T follicular helper cell (primary cell): ENCODE measurements around the gene CCDC85A.

Experiments
- DNase-seq: peaks from one replicate; pipeline ENCODE4 v3.0.0-alpha.2; 2020; ENCODE audit warnings: low read depth

The CCDC85A gene

DNA sequence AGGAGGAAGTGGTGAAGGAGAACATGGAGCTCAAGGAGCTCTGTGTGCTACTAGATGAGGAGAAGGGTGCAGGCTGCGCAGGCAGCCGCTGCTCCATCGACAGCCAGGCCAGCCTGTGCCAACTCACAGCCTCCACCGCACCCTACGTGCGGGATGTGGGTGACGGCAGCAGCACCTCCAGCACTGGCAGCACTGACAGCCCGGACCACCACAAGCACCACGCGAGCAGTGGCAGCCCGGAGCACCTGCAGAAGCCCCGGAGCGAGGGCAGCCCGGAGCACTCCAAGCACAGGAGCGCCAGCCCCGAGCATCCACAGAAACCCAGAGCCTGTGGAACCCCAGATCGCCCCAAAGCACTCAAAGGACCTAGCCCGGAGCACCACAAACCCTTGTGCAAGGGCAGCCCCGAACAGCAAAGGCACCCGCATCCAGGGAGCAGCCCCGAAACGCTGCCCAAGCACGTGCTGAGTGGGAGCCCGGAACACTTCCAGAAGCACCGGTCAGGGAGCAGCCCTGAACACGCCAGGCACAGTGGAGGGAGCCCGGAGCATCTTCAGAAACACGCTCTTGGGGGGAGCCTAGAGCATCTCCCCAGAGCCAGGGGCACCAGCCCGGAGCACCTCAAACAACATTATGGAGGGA lies 9.0 kb downstream of the CCDC85A start:
- DNase-seq: no peak

DNA sequence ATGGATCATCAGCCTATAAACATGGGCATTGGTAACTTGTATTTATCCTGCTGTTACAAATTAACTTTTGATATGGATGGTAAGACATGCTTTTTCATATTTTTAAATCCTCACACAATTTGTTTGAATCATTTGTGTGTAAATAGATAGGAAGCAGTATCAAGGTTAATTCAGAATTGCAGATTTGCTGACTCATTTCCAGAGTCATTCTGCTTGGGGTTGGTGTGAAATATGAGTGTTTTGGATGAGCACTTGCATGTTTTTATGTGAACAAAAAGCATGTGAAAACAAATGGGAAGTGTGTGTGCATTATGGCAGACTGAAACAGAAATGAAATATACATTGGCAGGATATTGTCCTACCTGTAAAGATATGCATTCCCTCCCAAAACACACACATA lies 11.8 kb downstream of the CCDC85A start:
- DNase-seq: no peak

DNA sequence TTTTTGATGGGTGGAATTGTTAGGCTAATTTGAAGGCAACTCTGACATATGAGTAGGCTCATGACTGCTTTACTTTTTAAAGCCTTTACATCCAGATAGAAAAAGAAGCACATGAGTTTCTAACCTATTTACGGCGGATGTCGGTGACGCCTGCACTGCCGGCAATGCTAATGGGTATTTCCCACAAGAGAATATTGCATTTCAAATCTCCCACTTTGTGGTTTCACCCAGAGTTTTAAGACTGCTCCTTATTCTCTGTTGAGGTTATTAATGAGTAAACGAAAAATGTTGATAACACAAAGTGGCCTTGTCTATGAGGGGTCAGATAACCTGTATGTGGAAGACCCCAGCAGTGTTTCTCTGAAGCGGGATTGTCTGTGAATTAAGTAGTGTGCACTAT lies 14.0 kb downstream of the CCDC85A start:
- no peak for DNase-seq

DNA sequence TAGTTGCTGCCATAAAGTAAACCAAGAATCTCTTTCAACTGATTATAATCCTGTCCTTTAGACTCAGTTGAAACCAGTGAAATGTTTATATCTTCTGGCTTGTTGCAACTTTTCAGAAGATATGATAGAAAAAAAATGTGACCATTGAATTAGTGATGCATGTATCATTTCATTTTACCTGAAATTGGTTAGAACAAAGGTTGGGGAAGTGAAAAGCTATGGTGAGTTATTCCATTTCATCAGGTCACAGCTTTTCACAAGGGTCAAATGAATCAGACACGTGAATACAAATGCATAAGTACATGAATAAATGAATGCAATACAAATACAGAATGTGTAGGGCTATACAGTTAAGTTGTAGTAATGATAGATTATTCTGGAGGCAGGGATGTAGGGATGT lies 15.1 kb downstream of the CCDC85A start:
- DNase-seq: no peak

DNA sequence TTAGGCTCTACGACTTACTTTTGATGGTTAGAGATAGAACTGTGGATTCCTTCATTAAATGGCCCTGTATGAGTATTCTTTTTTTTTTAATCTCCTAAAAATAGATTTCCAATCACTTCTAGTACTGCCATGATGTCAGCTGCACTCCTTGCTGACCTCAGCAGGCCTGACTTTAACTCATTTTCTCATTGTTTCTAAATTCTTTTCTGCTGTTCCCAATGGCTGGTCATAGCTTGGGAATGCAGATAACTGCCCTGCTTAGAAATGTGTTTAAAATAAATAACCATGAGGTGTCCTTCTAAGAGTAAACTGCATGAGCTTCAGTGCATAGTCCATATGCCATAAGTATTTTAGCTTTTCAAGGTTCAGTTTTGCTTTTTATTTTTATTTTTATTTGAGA lies 15.7 kb downstream of the CCDC85A start:
- no peak for DNase-seq

DNA sequence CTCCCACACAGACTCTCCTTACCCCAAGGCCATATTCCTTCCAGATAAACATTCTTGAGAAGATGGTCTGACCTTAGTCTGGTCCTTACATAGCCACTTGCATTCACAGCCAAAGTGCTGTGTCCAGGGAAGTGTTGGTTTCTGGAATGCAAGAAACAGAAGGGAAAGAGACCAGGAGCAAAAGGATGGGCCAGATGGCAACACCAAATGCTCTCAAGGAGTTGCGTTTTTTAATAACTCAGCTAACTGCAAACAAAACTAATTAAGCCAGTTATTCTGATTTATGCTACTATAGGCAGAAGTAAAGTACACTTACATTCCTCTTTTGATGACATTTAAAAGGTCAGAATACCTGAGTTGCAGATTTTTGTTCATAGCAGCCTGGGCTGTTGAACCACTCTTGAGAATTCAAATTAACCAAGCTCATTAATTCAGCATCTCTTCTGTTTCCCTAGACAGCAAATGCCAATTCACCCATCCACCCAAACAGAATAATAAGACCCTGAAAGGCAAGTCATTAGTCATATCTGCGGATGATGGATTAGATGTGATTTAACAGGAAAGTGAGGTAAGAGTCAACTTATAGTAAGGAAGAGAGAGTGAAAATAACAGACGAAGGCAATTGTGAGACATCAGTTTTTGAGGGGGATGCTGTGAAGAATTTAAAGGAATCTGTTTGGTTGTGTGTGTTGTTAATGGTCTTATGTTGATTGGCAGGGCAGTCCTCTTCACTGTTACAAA lies 18.8 kb downstream of the CCDC85A start:
- no peak for DNase-seq

DNA sequence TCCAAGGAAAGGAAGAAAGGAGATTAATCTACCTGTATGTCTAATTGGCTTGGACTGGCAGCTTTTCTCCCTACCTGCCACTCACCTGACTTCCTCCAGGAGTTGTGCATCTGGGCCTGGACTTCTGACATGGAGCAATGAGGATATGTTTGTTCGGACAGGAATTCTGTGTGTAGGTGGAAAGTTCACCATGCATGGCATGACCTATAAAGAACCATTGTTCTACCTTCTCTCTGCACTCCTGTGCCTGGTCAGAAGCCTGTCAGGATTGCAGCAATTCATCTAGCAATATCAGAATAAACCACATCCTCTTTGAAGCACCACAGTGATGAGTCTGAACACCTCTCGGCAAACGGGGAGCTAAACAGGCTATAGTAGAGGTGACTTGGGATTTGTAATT lies 20.8 kb downstream of the CCDC85A start:
- no peak for DNase-seq

DNA sequence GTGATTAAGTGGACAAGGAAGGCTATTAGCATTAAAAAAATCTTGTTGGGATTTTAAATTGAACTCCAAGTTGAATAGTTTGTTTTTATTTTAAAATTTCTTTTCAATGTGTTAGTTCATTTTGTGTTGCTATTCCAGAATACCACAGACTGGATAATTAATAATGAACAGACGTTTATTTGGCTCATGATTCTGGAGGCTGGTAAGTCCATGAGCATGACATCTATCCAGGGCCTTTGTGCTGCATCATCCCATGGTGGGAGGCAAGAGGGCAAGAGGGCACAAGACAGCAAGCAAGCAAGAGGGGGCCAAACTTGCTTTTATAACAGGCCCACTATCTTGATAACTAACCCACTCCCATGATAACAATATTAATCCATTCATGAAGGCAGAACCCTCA lies 22.5 kb downstream of the CCDC85A start:
- no peak for DNase-seq

DNA sequence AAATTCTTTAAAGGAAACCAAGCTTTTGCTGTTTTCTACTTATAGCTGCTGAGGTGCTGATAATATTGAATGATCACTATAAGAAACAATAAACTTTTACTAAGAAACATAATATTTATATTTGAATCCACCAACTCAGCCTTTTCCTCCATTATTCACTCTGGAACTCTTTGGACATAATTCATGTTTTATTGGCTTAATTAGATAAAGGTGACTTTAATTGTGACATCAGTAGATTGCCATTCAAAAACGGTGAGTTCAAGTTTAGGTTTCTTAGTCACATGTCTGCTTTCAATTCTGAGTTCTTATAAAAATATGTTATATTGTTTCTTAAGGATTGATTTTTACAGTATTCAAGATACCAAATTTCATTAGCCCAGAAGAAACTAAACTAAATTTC lies 24.0 kb downstream of the CCDC85A start:
- no peak for DNase-seq

DNA sequence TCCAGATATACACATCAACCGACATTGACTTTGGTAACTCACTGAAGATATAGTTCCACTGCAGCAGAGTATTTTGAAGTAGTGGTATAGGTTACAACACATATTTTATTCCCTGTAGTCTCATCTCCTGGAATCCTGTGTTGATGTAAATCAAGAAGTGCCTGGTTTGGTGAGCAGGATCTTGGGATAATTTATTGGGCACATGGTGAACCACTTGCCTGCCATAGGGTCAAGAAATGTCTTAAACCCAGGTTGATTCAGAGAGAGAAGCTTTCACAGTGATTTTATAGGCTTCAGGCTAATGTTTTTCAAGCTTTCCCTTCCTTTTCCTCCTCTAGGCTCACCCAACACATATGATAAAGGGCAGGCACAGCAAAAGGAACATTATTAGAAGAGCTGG lies 24.6 kb downstream of the CCDC85A start:
- no peak for DNase-seq

DNA sequence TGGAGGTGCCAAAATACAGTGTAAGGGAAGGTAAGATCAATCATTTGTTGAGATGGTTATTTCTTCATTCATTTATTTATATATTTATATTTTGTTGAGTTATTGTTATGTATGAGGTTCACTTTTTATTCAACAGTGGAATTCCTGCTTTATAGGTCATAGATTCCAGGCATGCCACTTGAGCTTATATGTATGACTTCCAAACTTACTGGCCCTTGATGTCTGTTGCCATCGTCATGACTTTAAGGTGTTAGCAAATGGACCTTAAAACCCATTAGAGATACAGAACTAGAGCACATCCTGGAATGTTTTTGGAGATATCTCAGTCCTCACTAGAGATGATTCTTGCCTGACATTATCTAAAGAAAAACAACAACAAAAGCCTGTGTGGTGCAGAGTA lies 25.9 kb downstream of the CCDC85A start:
- no peak for DNase-seq

DNA sequence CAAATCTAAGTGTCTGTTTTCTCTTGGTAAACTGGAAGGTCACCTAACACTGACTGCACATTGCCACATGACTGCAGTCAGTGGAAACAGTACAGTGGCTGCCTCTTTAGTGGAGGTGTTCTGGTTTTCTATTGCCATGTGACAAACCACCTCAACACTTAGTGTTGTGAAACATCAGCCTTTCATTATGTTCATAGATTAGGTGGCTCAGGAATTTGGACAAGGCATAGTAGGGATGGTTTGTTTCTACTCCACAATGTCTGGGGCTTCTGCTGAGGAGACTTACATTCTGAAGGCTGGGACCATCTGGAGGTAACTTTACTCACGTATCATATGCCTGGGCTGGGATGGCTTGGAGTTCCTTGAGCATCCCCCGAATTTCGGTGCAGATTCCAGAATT lies 26.5 kb downstream of the CCDC85A start:
- DNase-seq: no peak

DNA sequence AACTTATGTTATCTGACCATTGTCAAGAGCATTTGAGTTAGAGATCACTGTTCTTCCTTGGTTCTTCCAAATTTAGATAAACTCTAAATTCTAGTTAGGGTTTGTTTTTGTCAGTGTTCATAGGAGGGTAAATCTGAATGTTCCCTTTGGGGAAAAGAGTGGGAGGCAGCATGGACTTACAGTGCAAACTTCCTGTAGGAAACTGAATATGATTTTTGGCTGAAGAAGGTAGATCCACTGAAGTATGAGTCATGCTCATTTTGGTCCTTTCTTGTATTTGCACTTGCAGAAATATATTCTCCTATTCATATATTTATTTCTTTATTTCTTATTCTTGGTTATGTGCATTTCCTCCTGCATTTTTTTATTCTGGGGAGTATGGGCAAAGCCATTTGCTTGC lies 27.3 kb downstream of the CCDC85A start:
- DNase-seq: no peak

DNA sequence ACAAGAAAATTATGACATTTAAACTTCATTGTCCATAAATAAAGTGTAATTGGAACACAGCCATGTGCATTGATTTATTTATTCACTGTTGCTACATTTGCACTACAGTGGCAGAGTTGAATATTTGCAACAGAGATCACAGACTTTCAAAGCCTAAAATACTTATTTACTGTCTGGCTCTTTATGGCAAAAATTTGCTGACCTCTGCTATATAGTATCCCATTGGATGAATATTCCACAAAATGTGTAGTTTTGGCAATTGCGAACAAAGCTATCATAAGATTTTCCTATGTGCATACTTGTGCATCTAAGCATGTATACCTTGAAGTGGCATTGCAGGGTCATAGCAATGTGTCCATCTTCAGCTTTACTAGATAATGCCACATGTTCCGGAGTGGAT lies 32.1 kb downstream of the CCDC85A start:
- no peak for DNase-seq

DNA sequence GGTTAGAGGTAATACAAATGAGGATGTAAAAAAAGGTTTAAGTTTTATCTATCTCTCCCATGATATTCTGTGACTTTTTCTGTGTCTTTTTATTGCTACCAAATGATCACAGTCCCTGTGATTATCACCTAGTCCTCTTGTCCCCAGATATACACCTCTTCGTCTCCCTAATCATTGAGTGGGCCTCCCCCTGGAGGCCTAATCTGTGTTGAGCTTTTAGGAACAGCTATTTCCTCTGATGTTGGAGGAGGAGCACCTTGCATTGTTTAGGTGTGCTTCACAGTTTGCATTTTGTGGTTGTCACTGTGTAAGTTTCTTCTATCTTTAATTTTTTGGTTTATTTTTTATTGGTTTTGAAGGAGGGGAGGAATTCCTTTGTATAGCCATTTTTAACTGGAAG lies 33.3 kb downstream of the CCDC85A start:
- no peak for DNase-seq

DNA sequence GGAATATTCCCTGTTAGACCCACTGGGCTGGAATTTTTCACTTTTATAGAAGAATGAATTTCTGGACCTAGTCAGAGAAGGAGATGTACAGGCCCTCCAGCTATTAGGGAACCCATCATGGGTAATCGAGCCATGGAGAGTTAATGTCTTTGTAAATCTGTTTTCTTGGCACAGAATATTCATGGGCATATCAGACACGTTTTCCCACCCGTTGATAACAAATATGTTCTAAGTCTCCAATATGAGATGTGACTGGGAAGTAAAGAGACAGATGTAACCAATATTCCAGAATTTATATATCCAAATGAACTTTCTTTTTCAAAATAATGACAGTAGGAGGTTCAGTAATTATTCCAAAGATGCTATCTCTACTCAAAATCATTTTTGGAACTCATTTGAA lies 38.7 kb downstream of the CCDC85A start:
- no peak for DNase-seq

DNA sequence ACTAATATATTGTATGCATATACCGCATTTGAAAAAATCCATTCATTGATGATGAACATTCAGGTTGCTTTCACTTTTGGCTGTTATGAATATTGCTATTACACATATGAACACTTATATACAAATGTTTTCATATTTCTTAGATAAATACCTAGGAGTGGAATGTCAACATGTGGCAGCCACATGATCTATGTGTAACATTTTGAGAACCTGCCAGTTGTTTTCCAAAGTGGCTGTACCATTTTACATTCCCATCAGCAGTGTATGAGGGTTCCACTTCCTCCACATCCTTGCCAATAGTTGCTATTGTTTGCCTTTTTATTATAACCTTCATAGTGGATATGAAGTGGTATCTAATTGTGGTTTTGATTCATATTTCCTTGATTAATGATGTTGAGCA lies 40.5 kb downstream of the CCDC85A start:
- no peak for DNase-seq

DNA sequence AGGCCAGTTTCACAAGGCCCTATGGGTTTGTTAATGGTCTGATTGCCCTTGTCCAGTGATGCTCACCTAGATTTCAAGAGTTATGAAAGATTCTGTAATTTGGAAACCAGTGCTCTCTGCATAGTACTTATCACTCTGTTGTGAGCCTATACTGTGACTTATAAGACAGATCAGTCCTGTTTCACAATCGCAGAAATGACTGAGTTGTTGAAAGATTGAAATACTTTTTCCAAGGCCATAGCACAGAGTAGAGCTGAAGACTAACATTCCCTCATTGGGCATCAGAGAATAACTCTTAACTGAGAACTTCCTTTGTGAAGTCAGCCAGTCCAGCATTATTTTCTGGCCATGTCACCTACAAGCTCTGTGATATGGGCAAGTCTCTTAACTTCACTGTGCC lies 44.0 kb downstream of the CCDC85A start:
- DNase-seq: no peak

DNA sequence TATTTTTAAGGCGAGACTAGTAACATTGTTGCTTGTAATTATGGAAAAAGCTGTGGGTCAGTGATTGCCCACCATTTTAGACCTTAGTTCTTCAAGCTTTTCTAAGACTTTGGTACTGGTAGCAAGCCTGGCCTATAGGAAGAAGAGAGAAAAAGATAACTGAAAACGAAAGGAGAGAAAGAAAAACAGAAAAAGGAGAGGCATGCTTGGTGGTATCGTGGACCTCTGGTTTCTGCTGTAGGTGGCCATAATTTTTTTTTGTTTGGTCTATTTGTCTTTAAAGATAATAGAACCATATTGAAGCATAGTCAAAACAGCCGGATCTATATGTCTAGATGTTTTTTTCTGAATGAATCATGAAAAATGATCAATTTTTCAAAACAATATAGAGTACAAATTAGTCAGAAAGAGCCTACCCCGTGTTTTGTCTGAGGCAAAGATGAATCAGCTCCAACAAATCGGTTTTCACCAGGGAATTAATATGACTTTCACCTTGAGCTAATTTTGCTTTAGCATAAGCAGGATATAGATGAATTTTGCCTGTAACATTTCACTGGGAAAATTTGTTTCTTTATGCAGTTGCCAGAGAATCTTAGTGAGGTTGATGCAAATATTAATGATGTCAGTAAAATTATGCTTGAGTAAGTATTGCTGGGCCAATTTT lies 45.7 kb downstream of the CCDC85A start:
- DNase-seq: no peak

DNA sequence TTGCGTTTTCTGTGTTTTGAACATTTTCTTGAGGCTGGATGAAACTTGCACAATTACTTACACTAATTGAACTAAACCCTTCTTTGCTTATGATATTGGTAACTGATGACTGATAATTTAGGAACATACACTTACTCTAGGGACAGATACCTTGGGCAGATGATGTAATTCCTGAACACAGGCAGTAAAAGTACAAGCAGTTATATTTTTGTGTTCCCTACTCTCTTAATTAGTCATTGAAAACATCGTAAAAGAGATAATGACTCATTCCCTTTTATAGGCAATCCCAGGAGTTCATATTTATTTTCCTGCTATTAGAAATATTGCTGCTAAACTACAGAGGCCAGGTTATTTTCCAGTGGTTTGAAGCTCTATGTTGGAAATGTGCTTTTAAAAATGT lies 46.4 kb downstream of the CCDC85A start:
- no peak for DNase-seq

DNA sequence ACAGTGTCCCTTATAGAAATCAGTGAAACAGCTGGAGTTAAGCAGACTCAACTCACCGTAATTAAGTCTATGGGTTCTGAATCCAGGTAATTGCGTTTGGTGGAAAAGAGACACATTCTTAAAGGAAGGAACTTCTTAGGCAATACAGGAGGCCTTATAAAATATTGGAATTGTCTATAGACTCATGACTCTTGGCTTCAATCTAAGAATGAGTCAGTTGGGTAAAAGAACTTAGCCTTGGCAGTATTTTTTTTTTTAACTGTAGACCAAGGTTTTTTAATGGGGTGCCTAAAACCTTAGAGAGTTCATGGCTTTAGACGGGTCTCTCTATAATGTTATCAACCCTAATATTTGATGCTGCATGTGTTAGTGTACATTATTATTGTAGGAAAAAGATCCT lies 47.6 kb downstream of the CCDC85A start:
- no peak for DNase-seq

DNA sequence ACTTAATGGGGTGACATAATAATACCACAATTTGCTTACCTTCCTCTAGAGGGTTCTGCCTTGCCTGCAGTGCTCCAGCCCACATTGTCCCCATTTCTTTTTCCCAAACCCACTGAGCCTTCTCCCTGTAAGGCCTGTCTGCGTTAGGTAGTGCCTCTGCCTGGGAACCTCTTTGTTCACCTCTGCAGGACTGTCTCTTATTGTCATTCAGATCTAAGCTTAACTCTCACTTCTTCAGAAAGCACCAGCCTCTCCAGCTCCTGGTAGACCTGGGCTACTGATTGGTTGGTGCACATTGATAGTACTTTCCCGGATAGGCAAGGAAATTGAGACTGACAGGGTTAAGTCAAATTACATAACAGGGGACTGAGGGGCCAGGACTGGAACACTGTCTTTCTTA lies 49.1 kb downstream of the CCDC85A start:
- DNase-seq: no peak

DNA sequence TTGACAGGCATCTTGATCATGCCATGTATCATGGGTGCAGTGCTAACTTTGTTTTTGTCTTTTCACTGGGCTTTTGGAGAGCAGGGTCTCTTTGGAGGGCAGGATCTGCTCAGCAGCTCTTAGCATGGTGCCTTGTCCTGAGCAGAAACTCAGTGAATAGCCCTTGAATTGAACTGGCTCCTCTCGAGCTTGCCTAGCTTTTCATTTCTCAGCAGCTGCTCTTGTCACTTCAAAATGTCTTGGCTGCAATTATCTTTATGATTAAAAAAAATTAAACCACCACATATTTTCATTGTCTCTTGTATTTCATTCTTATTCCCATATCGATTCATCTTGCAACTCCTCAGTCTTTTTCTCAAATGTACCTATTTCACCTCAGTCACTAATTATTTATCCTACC lies 50.5 kb downstream of the CCDC85A start:
- no peak for DNase-seq

DNA sequence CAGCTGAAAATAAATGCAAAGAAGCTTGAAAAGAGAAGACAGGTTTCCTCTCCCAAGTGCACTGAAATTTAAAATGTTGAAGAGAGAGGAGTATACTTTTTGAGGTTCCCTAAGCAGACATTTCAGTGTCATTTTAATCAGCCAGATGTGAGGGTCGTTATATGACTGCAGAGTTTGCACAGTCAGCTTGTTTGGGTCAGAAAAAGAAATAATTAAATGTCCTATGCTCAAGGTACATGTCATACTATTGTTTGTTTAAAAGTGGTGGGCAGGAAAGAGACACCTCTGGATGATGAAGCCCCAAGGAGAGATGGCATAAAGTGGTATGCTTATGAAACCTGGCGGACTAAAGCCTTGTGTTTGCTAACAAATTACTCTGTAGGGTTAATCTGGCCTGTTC lies 55.2 kb downstream of the CCDC85A start:
- DNase-seq: no peak
